Brain microvascular endothelial cell (primary cell): ENCODE data around the gene DCST1.

Experiments
- DNase-seq: peaks from one replicate; pipeline ENCODE4 v3.0.0-alpha.2; 2020
- H3K27ac ChIP-seq: fragments of 250-450 bp; sonication (Bioruptor Pico); 2 replicates; pipeline ENCODE4 v1.5.1; 2020; ENCODE audit warnings: mild to moderate bottlenecking, moderate library complexity
- H3K27me3 ChIP-seq: fragments of 250-450 bp; sonication (Bioruptor Pico); replicated peaks from 2 replicates; pipeline ENCODE4 v1.5.1; 2020; ENCODE audit warnings: mild to moderate bottlenecking
- H3K36me3 ChIP-seq: fragments of 250-450 bp; sonication (Bioruptor Pico); replicated peaks from 2 replicates; pipeline ENCODE4 v1.5.1; 2020; ENCODE audit warnings: mild to moderate bottlenecking
- H3K4me3 ChIP-seq: 2 replicates; pipeline ENCODE4 v1.5.1; 2011; ENCODE audit warnings: low read depth, mild to moderate bottlenecking, control low read depth, low read length, moderate library complexity
- in situ Hi-C: cut with HindIII; loops from 2 replicates; pipeline ENCODE4 v1.10.0; 2017; ENCODE audit warnings: low sequenced_read_pairs, low pct_ligation_motif_present
- TF ChIP-seq, protein P1 (sequence below): IDR thresholded peaks from 2 replicates; pipeline ENCODE4 v1.5.1; 2011; ENCODE audit warnings: low read depth, mild to moderate bottlenecking, moderate library complexity, low read length, control low read depth, inconsistent platforms; ENCODE audit errors: missing control alignments

DCST1 gene

DNA sequence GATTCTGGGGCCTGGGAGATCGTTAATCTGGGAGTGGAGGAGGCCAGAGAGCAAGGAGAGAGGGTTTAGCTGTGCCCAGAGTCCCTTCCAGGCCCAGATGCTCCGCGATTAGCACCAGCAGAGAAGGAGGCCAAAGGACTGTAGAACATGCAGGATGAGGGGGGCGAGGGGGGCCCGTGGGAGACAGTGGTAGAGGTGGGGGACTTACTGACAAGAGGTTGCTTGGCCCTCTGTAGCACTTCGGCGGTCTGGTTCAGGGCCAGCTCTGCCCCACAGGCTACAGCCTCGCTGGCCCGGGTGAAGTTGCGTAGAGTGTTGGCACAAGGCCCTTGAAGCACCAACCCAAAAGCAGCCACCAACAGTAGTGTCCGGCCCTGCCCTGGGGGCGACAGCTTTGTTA is 738 bp upstream of the DCST1 start:
- Histone ChIP-seq H3K4me3 (no peak overlapping the region), H3K27ac (no peak overlapping the region), H3K27me3 (no peaks in the 10 kb centered on the region), H3K36me3 (no peaks in the 10 kb centered on the region)
- TF ChIP-seq, protein P1, sequence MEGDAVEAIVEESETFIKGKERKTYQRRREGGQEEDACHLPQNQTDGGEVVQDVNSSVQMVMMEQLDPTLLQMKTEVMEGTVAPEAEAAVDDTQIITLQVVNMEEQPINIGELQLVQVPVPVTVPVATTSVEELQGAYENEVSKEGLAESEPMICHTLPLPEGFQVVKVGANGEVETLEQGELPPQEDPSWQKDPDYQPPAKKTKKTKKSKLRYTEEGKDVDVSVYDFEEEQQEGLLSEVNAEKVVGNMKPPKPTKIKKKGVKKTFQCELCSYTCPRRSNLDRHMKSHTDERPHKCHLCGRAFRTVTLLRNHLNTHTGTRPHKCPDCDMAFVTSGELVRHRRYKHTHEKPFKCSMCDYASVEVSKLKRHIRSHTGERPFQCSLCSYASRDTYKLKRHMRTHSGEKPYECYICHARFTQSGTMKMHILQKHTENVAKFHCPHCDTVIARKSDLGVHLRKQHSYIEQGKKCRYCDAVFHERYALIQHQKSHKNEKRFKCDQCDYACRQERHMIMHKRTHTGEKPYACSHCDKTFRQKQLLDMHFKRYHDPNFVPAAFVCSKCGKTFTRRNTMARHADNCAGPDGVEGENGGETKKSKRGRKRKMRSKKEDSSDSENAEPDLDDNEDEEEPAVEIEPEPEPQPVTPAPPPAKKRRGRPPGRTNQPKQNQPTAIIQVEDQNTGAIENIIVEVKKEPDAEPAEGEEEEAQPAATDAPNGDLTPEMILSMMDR, result no peak
- DNase-seq, result no peak
- in situ Hi-C loops, result no loop called here

DNA sequence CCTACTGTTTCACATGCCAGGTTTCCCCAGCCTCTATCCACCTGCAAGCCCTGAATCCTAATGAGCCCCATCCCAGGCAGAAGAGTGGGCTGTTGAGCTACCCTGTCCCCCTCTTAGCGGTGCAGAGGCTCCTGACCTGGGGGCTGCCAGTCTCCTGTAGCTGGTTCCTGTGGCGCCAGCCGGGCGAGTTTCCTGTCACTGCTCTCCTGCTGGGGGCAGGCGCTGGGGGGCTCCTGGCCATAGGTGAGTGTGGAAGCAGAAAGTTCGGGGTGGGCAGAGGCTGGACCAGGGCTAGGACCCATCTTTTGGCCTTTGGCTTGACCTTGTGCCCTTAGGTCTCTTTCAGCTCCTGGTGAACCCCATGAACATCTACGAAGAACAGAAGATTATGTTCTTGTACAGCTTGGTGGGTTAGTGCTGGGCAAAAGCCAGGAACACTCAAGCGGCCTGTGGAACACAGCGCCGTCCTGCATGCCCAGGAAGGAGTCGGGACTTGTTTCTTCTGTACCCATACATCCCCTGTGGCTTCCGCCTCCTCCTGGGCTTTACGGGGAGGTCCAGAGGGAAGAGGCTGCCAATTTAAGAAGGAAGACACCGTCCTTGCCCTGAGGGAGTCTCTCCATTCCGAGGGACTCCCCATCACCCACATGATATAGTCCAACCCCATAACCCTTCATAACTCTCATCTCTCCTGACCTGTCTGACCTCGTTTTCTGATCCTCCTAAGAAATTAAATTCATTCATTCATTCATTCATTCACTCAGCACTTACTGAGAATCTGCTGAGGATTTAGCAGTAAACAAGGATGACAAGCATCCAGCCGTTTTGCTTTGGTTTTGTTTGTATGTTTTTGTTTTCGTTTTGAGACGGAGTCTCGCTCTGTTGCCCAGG is 939 bp downstream of the DCST1 start:
- no peak for DNase-seq
- no peak overlapping the region for H3K27ac ChIP-seq
- no peak overlapping the region for H3K4me3 ChIP-seq
- H3K27me3 ChIP-seq, result peaks cover 3% of the 10 kb centered on the region
- H3K36me3 ChIP-seq, result no peaks in the 10 kb centered on the region
- in situ Hi-C loops, result no loop called here
- TF ChIP-seq, protein P1, result no peak

DNA sequence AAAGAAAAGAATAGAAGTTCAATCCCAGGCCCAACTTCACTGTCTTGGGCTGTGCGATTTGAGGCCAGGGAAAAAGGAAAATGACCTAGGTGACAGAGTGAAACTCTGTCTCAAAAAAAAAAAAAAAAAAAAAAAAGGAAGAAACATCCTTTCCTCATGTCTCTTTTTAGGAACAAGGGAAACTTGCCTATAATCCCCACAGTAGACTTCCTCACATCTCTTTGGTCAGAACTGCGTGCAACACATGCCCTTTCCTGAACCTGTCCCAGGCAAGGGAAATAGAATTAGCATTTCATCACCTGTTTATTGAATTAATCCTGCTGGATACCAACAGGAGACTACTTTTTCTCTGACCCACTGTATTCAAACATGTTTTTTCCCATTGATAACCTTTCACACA is 2.3 kb downstream of the DCST1 start:
- Histone ChIP-seq H3K27me3 (peaks cover 3% of the 10 kb centered on the region), H3K36me3 (no peaks in the 10 kb centered on the region), H3K27ac (no peak overlapping the region), H3K4me3 (no peak overlapping the region)
- in situ Hi-C loops, result no loop called here
- TF ChIP-seq, protein P1, result no peak
- no peak for DNase-seq

DNA sequence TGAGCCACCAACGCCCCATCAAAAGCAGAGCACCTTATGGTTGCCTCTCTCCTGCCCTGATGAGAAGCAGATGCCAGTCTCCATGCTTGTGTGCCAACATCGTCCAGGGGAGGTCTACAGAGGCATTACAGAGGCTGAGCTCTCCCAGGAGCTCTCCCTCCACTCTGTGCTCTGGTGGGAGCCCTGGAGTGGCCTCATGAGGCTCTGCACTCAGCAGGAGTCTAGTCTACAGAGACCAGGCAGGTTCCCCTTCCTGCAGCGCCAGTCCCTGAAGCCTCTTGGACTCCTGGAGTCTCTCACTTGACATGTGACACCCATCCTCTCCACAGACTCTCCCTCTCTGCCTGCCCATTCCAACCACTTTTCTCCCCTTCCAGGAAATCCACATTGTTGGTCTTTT is 3.4 kb downstream of the DCST1 start:
- no peaks in the 10 kb centered on the region for H3K36me3 ChIP-seq
- no peak for DNase-seq
- H3K4me3 ChIP-seq, result no peak overlapping the region
- TF ChIP-seq, protein P1, result no peak
- peaks cover 3% of the 10 kb centered on the region for H3K27me3 ChIP-seq
- in situ Hi-C loops, result no loop called here
- H3K27ac ChIP-seq, result no peak overlapping the region

DNA sequence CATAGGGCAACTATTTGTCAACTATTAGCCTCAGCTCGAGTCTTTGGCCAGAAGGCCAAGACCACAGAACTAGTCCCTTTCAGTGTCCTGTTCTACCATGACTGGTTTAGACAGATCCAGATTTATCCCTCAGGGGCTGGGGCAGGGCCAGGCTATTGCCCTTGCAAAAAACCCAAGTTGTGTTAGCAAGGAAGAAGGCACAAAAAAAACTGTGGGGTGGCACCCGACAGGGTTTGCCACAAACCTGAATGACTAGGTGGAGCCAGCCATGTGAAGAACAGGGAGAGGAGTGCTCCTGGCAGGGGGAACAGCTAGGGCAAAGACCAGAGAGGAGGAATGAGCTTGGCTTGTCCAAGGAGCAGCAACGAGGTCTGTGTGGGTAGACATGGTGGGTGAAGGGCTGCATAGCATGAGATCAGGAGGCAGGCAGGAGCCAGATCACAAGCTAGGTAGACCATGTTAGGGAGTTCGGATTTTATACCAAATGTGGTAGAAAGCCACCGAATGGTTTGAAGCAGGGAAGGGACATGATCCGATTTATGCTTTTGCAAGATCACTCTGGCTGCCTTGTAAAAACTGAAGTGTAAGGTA is 4.3 kb downstream of the DCST1 start:
- no peak overlapping the region for H3K27ac ChIP-seq
- in situ Hi-C loops, result no loop called here
- TF ChIP-seq, protein P1, result no peak

More for the DNA sequence above, 4.3 kb downstream of the DCST1 start:
- Histone ChIP-seq H3K27me3 (peaks cover 3% of the 10 kb centered on the region), H3K4me3 (no peak overlapping the region), H3K36me3 (no peaks in the 10 kb centered on the region)
- DNase-seq, result no peak
